ENCODE results near the gene GGCT.

DNA sequence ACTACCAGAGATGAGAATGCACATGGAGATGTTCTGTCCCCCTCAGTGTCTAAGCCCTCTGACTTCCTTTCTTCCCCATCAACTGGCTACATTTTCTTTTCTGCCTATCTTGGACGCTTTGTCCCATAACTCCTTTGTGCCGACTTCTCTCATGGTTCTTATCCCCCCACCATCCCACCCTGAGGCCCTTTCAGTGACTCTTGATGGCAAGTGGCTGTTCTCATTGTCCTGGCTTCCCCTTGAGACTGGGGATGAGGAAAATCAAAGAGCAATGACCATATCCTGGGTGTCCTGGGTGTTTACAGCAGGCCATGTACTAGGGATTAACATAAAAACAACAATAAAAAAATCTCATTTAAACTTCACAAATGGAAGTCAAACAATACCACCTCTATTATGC lies 18.8 kb upstream of the GGCT start:
- TF ChIP-seq, protein P1, sequence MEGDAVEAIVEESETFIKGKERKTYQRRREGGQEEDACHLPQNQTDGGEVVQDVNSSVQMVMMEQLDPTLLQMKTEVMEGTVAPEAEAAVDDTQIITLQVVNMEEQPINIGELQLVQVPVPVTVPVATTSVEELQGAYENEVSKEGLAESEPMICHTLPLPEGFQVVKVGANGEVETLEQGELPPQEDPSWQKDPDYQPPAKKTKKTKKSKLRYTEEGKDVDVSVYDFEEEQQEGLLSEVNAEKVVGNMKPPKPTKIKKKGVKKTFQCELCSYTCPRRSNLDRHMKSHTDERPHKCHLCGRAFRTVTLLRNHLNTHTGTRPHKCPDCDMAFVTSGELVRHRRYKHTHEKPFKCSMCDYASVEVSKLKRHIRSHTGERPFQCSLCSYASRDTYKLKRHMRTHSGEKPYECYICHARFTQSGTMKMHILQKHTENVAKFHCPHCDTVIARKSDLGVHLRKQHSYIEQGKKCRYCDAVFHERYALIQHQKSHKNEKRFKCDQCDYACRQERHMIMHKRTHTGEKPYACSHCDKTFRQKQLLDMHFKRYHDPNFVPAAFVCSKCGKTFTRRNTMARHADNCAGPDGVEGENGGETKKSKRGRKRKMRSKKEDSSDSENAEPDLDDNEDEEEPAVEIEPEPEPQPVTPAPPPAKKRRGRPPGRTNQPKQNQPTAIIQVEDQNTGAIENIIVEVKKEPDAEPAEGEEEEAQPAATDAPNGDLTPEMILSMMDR (IDR thresholded peaks at IDR 0.05; ENCODE audit: insufficient read depth, low read length, poor library complexity, severe bottlenecking), result no peak
- TF ChIP-seq EZH2phosphoT487 (conservative IDR thresholded peaks at IDR 0.05; ENCODE audit: low read length), result no peak
